SU-DHL-6 (cell line): ENCODE data around the gene NOD2.

Source experiments
- H2AFZ ChIP-seq: fragments of 200-600 bp; sonication (generic); 2 replicates; pipeline ENCODE4 v1.6.1; 2014; ENCODE audit warnings: low read depth, mild to moderate bottlenecking, moderate library complexity, mixed read lengths, antibody characterized with exemption, low read length; ENCODE audit not compliant: severe bottlenecking
- H3F3A ChIP-seq: fragments of 200-600 bp; shearing (Covaris generic); 2 replicates; pipeline ENCODE4 v1.6.0; 2016; ENCODE audit warnings: antibody characterized with exemption, mild to moderate bottlenecking; ENCODE audit not compliant: insufficient read depth
- H3K27ac ChIP-seq: fragments of 200-600 bp; sonication (generic); 2 replicates; pipeline ENCODE4 v1.5.1; 2016; ENCODE audit warnings: low read depth, mild to moderate bottlenecking, low read length, moderate library complexity, mixed read lengths
- H3K27me3 ChIP-seq: fragments of 200-600 bp; sonication (generic), shearing (Covaris generic); 2 replicates; pipeline ENCODE4 v1.6.0; 2014; ENCODE audit warnings: mild to moderate bottlenecking, low read length
- H3K36me3 ChIP-seq: fragments of 200-600 bp; sonication (generic); 2 replicates; pipeline ENCODE4 v1.6.1; 2014; ENCODE audit warnings: mild to moderate bottlenecking, low read length, mixed read lengths
- H3K4me2 ChIP-seq: fragments of 300-600, 200-600 bp; shearing (Covaris generic), sonication (generic); 2 replicates; pipeline ENCODE4 v1.6.0; 2014; ENCODE audit warnings: low read length, low read depth, mild to moderate bottlenecking; ENCODE audit not compliant: poor library complexity, severe bottlenecking
- H3K4me3 ChIP-seq: fragments of 200-600 bp; sonication (generic); 2 replicates; pipeline ENCODE4 v1.5.1; 2014; ENCODE audit warnings: antibody characterized with exemption, low read length, mild to moderate bottlenecking, mixed read lengths; ENCODE audit not compliant: insufficient read depth, poor library complexity, severe bottlenecking
- H3K79me2 ChIP-seq: fragments of 200-600 bp; sonication (generic); 2 replicates; pipeline ENCODE4 v1.6.1; 2014; ENCODE audit warnings: mild to moderate bottlenecking, low read length, moderate library complexity; ENCODE audit not compliant: insufficient read depth
- H3K9ac ChIP-seq: fragments of 200-600 bp; sonication (generic); 2 replicates; pipeline ENCODE4 v1.7.0; 2014; ENCODE audit warnings: mild to moderate bottlenecking, low read length
- H3K9me2 ChIP-seq: fragments of 200-600 bp; sonication (generic); replicated peaks from 2 replicates; pipeline ENCODE4 v1.6.1; 2014; ENCODE audit warnings: low read length; ENCODE audit not compliant: insufficient read depth
- H3K9me3 ChIP-seq: fragments of 200-600 bp; sonication (generic); 2 replicates; pipeline ENCODE4 v1.6.1; 2014; ENCODE audit warnings: low read length, mixed read lengths; ENCODE audit not compliant: insufficient read depth
- H4K20me1 ChIP-seq: fragments of 200-600 bp; sonication (generic); 2 replicates; pipeline ENCODE4 v1.6.1; 2014; ENCODE audit warnings: low read depth, mild to moderate bottlenecking, antibody characterized with exemption, low read length, moderate library complexity, mixed read lengths
- CTCF ChIP-seq: fragments of 200-600 bp; sonication (generic); IDR thresholded peaks from one replicate; pipeline ENCODE4 v1.5.1; 2017; ENCODE audit warnings: antibody characterized with exemption, mild to moderate bottlenecking, low read length, moderate library complexity; ENCODE audit not compliant: insufficient read depth, poor library complexity, severe bottlenecking
- EZH2phosphoT487 ChIP-seq: fragments of 200-600 bp; sonication (generic), shearing (Covaris generic); conservative IDR thresholded peaks from 2 replicates; pipeline ENCODE4 v1.6.1; 2018; ENCODE audit warnings: mild to moderate bottlenecking, antibody characterized with exemption, low read length, moderate library complexity, mixed read lengths

The NOD2 gene

GRCh38 chr16:50674831-50675230, 18.6 kb upstream of the NOD2 start:
- no peak overlapping the region for H3K27ac ChIP-seq
- no peaks in the 10 kb centered on the region for H3F3A ChIP-seq
- H4K20me1 ChIP-seq, result no peaks in the 10 kb centered on the region
- no peak overlapping the region for H3K9ac ChIP-seq
- H3K9me3 ChIP-seq, result peaks cover 20% of the 10 kb centered on the region; the same call in 1 of the 2 replicates
- no peaks in the 10 kb centered on the region for H3K9me2 ChIP-seq
- no peak overlapping the region for H3K4me3 ChIP-seq
- 0 out of 2 replicates have a peak, but pooled peaks cover 6% of the 10 kb centered on the region for H3K36me3 ChIP-seq
- TF ChIP-seq EZH2phosphoT487 (no peak), CTCF (no peak)
- H3K79me2 ChIP-seq, result no peaks in the 10 kb centered on the region
- no peaks in the 10 kb centered on the region for H3K27me3 ChIP-seq
- H3K4me2 ChIP-seq, result no peak overlapping the region
- H2AFZ ChIP-seq, result no peak overlapping the region

- Histone ChIP-seq H3F3A (no peaks in the 10 kb centered on the region), H3K4me3 (no peak overlapping the region), H3K9me2 (no peaks in the 10 kb centered on the region), H3K9me3 (peaks cover 20% of the 10 kb centered on the region; the same call in 1 of the 2 replicates), H4K20me1 (no peaks in the 10 kb centered on the region), H3K36me3 (0 out of 2 replicates have a peak, but pooled peaks cover 6% of the 10 kb centered on the region), H3K9ac (no peak overlapping the region), H3K4me2 (no peak overlapping the region), H3K27ac (no peak overlapping the region), H3K79me2 (no peaks in the 10 kb centered on the region), H3K27me3 (no peaks in the 10 kb centered on the region), H2AFZ (no peak overlapping the region)
- no peak for TF ChIP-seq CTCF
- TF ChIP-seq EZH2phosphoT487, result no peak
Measured at GRCh38 chr16:50675686-50676610, 17.5 kb upstream of the NOD2 start.

- no peaks in the 10 kb centered on the region for H3K79me2 ChIP-seq
- H3K36me3 ChIP-seq, result 0 out of 2 replicates have a peak, but pooled peaks cover 4% of the 10 kb centered on the region
- H3F3A ChIP-seq, result no peaks in the 10 kb centered on the region
- H3K4me3 ChIP-seq, result no peak overlapping the region
- H4K20me1 ChIP-seq, result no peaks in the 10 kb centered on the region
- H3K9me3 ChIP-seq, result peaks cover 12% of the 10 kb centered on the region; the same call in 1 of the 2 replicates
- H3K9me2 ChIP-seq, result no peaks in the 10 kb centered on the region
- H2AFZ ChIP-seq, result no peak overlapping the region
- H3K27me3 ChIP-seq, result no peaks in the 10 kb centered on the region
- no peak overlapping the region for H3K27ac ChIP-seq
- TF ChIP-seq CTCF (no peak), EZH2phosphoT487 (no peak)
- no peak overlapping the region for H3K4me2 ChIP-seq
- no peak overlapping the region for H3K9ac ChIP-seq
Measured at GRCh38 chr16:50676684-50677225, 16.7 kb upstream of the NOD2 start.
